CD4-positive, alpha-beta T cell treated with Interleukin-15 for 4 hours (primary cell): ENCODE data around the gene SLC38A1.
A peak's percentile ranks its signal among the peaks of the same experiment; 100 is the strongest.

Experiments used
- DNase-seq: peaks from one replicate; pipeline ENCODE4 v3.0.0-alpha.2; 2020; ENCODE audit warnings: low spot score

SLC38A1 gene

GRCh38 chr12:46230983-46231382, 37.9 kb downstream of the SLC38A1 start:
- DNase-seq: peak; percentile 35

- DNase-seq: no peak
Measured at GRCh38 chr12:46230306-46230705, 38.5 kb downstream of the SLC38A1 start.

GRCh38 chr12:46227616-46228015, 41.2 kb downstream of the SLC38A1 start:
- DNase-seq: no peak

DNA sequence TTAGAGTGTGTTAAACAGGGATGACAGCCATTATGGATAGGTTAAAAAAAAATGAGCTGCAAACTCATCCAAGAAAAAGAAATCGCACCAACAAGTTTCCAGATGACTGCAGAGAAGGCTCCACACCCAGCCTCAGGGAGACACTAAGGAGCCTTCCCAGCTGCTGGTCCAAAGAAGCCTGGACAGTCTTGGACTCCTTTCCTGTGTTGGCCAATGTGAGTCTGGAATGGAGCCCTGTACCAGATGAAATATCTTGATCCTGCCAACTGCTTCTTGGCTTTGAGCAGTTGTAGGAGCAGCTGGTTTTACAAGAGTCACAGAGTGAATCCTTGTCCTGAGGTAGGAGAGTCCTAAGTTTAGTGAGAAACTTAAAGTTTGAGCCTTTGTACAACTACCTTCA, 44.5 kb downstream of the SLC38A1 start:
- no peak for DNase-seq

- DNase-seq: no peak
Measured at GRCh38 chr12:46223047-46223446, 45.8 kb downstream of the SLC38A1 start.

DNA sequence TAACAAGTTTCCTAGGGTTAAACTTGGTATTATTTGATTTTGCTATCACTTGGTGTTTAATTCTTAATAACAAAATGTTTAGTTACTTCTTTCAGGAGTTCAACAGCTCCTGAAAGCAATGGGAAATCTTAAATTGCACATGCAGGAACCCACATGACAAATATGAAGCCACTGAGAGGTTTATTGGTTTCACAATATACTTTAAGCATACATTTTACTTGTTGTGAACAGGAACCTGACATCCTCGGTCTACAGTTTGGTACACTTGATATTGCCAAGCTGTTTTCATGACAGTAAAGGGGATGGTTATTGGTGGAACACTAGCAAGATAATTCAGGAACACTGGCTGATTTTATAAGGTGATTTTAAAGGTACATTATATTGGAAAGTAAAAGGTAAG, 46.2 kb downstream of the SLC38A1 start:
- no peak for DNase-seq

GRCh38 chr12:46221255-46222128, 47.4 kb downstream of the SLC38A1 start:
- DNase-seq: no peak

GRCh38 chr12:46219877-46220655, 48.8 kb downstream of the SLC38A1 start:
- DNase-seq: peak; percentile 94

DNA sequence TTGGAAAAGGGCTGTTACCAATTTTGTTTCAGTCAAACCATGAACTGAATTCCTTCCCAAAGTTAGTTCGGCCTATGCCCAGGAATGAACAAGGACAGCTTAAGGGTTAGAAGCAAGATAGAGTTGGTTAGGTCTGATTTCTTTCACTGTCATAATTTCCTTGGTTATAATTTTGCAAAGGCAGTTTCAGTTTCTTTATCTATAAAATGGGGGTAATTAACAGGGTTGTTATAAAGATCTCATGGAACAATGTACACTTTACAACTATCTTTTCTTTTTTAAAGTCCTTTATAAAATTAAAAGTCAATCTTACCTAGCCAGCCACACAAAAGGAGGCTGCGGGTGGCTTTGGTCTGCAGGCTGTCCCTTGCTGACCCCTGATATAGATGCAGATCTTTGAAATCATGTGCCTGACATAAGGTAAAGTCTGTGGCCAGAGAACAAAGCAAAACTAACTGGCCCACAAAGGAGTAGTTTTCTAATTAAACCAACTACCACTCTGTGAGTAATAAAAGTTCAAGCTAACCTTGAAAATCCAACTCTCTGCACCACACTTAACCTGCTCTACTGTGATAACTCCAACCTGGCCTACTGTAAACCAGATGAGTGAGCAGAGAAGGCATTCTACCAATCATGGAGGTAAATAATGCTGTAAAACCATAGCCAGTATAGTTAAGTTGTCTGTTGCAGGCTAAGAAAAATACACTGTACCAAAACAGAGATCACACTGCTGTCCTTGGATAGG, 49.5 kb downstream of the SLC38A1 start:
- no peak for DNase-seq

GRCh38 chr12:46218322-46219095, 50.3 kb downstream of the SLC38A1 start:
- no peak for DNase-seq

GRCh38 chr12:46217541-46218321, 51.1 kb downstream of the SLC38A1 start:
- peak; percentile 73 for DNase-seq

DNA sequence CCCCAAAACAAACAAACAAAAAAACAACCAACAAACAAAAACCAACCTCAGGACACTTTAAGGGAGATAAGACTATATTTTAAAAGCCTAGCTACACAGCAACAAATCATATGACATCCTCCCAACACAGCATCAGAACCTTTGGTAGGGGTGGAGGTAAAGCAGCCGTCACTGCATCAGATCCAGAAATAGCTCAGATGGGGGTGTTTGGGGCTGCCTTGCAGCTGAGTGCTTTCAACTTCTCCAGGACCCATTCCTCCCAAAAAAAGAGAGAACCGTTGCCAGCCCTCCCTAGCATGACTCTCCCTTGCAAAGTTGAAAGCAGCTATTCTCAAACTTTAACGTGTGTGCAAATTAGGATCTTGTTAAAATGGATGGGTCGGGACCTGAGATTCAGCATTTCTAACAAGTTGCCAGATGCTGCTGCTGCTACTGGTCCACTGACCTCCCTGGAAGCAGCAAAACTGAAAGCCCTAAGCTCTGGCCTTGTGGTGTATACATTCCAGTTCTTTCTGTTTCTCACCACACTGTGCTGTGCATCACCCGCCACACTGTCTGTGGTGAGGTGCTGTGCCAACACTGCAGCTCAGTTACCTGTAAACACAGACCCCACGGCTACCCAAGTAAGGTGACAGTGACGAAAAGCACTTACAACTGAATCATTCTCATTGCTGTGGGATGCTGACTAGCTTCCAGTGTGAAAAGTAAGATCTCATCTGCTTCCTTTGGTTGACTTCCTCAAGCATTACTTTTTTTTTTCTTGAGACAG, 54.0 kb downstream of the SLC38A1 start:
- DNase-seq: peak; percentile 91

DNA sequence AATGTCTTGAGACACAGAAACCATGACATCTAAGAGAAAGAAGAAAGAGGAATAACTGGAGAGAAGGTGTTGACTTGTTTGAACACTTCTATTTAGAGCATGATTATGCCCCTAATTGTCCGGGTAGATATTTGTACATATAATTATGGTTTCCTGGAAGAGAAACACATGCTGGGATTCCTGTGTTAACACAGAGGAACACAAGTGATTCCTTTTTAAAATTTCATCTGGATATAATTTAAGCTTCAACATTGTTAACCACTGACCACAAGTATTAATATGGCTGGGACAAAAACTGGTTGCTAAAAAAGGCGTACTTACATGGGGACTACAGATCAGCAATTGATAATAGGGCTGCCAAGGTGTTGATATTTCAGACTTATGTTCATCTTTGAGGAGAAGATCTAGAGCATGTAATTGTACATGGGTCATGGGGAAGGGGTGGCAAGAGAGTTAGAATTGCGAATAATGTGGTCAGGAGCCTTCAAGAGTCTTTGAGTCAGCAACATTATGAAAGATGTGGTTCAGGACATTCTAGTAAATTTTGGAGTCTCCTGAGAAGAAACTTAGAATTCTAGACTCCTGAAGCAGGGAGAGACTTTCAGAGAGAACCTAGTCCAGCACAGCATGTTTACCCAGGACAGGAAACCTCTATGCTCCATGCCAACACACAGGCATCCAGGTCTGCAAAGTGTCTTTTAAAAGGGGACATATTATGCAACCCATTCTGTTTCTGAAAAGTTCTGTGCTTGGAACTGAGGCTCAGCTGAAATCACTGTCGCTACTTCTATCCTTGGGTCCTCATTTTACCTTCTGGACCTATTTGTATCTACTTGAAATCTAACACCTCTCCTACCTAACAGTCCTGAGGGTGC, 56.5 kb downstream of the SLC38A1 start:
- no peak for DNase-seq

DNA sequence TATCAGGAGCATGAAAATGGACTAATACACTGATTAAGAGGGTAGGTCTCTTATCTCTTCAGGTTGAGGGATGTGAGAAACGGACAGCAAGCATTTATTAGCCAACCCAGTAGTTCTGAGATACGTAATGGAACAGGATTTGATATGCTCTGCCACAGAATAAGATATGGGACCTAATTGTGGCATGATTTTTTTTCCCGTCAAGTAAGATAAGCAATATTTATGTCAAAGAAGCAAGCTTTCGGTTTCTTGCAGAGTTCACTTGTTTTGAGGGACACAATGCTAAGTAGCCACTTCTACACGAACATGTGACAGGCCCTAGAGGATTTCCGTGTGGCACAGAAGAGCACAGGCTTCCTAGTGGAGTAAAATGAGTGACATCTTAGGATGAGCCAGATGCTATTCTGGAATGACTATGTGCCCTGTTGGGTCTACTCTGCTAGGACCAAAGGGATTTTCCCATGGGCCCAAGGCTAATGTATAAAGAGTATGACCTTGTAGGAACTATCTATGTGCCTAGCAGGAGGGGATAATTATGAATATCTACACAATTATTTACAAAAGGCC, 57.9 kb downstream of the SLC38A1 start:
- no peak for DNase-seq

- DNase-seq: peak; percentile 66
Measured at GRCh38 chr12:46209914-46210872, 58.6 kb downstream of the SLC38A1 start.

GRCh38 chr12:46209170-46209569, 59.7 kb downstream of the SLC38A1 start:
- peak; percentile 16 for DNase-seq

GRCh38 chr12:46208370-46208769, 60.5 kb downstream of the SLC38A1 start:
- no peak for DNase-seq

- no peak for DNase-seq
Measured at GRCh38 chr12:46207644-46208043, 61.2 kb downstream of the SLC38A1 start.
